Measurements from ENCODE around the gene S100A7. TPM values are rescaled to one million over a fixed set of nuclear protein-coding genes. Genes with fewer than 3 reads are reported as not detected.

The S100A7 gene
- not detected in 2 replicates for total RNA-seq (ENCODE audit: low replicate concordance)

DNA sequence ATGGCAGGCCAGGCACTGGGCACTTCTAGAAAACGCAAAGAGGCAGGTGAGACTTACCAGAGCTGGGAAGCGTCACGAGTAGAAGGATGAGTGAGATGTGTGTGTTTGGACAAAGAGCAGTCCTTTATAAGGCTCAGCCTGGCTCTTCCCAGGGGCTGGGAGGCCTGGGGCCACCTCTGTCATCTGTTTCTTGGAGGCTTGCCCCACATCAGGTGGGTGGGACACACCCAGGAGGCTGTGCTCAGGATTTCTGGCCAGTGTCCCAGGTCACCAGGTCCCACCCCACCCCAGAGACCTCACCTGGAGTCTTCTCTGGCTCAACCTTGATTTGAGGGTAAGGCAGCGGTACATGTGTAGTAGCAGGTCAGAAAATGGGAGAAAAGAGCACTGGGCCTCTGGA is at the start of gene S100A7:
TSS of gene S100A7 (minus strand) at position 101 of the 400 bp plus-strand sequence. CDS start 1,638 bp downstream, outside the sequence.
- H3K4me1 Mint-ChIP-seq, result no peaks in the 10 kb centered on the region
- H3K27ac ChIP-seq, result no peak within 1 kb of the TSS
- DNase-seq (ENCODE audit: low spot score), result no peak
- no peak within 1 kb of the TSS for H3K4me2 ChIP-seq
- no peaks in the 10 kb centered on the region for H3K79me2 ChIP-seq (ENCODE audit: low read depth)
- no peaks in the 10 kb centered on the region for H3F3A ChIP-seq (ENCODE audit: low read depth)
- no peaks in the 10 kb centered on the region for H3K9me3 Mint-ChIP-seq
- no peak within 1 kb of the TSS for H3K4me3 ChIP-seq
- peaks cover 12% of the 10 kb centered on the region for H3K27me3 Mint-ChIP-seq (ENCODE audit: insufficient read depth, low read depth)
- H3K4me1 ChIP-seq, result no peaks in the 10 kb centered on the region
- no peaks in the 10 kb centered on the region for H4K20me1 ChIP-seq (ENCODE audit: low read depth)
- H3K4me3 Mint-ChIP-seq, result no peak within 1 kb of the TSS
- H2AFZ ChIP-seq (replicated peaks), result no peak within 1 kb of the TSS
- TF ChIP-seq EZH2phosphoT487 (IDR thresholded peaks at IDR 0.05) (no peak), EZH2 (IDR thresholded peaks at IDR 0.05) (no peak)
- TF ChIP-seq, protein P1, sequence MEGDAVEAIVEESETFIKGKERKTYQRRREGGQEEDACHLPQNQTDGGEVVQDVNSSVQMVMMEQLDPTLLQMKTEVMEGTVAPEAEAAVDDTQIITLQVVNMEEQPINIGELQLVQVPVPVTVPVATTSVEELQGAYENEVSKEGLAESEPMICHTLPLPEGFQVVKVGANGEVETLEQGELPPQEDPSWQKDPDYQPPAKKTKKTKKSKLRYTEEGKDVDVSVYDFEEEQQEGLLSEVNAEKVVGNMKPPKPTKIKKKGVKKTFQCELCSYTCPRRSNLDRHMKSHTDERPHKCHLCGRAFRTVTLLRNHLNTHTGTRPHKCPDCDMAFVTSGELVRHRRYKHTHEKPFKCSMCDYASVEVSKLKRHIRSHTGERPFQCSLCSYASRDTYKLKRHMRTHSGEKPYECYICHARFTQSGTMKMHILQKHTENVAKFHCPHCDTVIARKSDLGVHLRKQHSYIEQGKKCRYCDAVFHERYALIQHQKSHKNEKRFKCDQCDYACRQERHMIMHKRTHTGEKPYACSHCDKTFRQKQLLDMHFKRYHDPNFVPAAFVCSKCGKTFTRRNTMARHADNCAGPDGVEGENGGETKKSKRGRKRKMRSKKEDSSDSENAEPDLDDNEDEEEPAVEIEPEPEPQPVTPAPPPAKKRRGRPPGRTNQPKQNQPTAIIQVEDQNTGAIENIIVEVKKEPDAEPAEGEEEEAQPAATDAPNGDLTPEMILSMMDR (IDR thresholded peaks at IDR 0.05), result no peak
- no peak within 1 kb of the TSS for H3K27ac Mint-ChIP-seq
- no peaks in the 10 kb centered on the region for H3K27me3 ChIP-seq
- no peak within 1 kb of the TSS for H3K9ac ChIP-seq
- H3K36me3 Mint-ChIP-seq, result no peaks in the 10 kb centered on the region
- H3K36me3 ChIP-seq, result no peaks in the 10 kb centered on the region
- no peaks in the 10 kb centered on the region for H3K9me3 ChIP-seq (ENCODE audit: low read depth)

DNA sequence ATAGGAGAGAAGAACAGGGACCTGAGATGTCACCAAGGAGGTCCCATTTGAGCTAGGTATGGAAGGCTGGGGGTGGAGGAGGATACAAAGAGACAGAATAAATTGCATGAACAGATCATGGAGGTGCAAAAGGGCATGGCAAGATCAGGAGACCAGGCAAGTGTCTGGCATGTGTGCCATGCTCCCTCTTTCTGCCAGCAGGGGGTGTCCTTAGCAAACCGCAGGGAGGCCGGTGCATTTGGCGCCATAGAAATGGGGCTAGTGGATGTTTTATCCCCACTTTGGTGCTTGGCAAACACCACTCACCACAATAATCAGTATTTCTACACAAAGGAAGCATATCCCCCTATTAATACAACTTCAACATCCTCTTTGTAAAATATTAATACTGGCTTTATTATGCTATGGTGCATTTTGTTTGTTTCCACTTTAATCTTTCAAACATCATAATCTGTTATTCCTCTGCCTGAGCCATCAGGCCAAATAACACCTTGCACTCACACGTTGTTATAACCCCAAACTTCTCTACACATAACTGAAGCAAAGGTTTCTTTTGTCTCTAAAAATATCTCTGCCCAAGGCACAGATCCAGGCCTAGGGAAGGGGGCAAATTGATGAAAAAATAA is 49.4 kb upstream of the S100A7 start:
- TF ChIP-seq, protein P1 (IDR thresholded peaks at IDR 0.05), result peak; percentile 62
- no peak for TF ChIP-seq EZH2 (IDR thresholded peaks at IDR 0.05)
- H3K27ac ChIP-seq, result no peak overlapping the region
- no peaks in the 10 kb centered on the region for H3K36me3 ChIP-seq
- DNase-seq (ENCODE audit: low spot score), result peak; percentile 60
- no peak overlapping the region for H3K4me2 ChIP-seq
- Mint-ChIP-seq H3K27ac (no peak overlapping the region), H3K9me3 (no peaks in the 10 kb centered on the region), H3K36me3 (no peaks in the 10 kb centered on the region), H3K4me1 (peaks cover 10% of the 10 kb centered on the region), H3K27me3 (ENCODE audit: insufficient read depth, low read depth) (peaks cover 3% of the 10 kb centered on the region), H3K4me3 (no peak overlapping the region)
- no peaks in the 10 kb centered on the region for H3K79me2 ChIP-seq (ENCODE audit: low read depth)
- H3F3A ChIP-seq (ENCODE audit: low read depth), result peaks cover 3% of the 10 kb centered on the region
- H3K9me3 ChIP-seq (ENCODE audit: low read depth), result no peaks in the 10 kb centered on the region
- peaks cover 6% of the 10 kb centered on the region for H3K27me3 ChIP-seq
- no peaks in the 10 kb centered on the region for H4K20me1 ChIP-seq (ENCODE audit: low read depth)
- no peaks in the 10 kb centered on the region for H3K4me1 ChIP-seq
- H3K4me3 ChIP-seq, result no peak overlapping the region
- H2AFZ ChIP-seq (replicated peaks), result no peak overlapping the region
- no peak overlapping the region for H3K9ac ChIP-seq

DNA sequence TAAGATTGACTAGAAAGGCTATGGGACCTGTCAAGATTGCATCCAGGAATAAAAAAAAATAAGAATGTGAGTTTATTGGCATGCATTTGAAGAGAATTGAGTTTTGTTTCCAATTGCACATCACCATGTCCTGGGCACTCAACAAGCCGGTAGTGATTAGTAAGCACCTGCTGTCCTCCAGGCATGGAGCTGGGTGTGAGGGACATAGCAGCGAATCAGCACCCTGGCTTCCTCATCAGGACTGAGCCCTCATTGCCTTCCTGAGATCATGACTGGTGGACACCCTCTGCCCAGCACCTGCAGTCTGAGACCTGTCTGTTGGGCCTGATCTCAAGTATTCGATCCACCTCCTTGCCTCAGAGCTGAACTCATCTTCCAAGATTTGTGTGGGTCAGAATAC is 48.6 kb upstream of the S100A7 start:
- no peaks in the 10 kb centered on the region for H3K36me3 Mint-ChIP-seq
- H3K27me3 ChIP-seq, result peaks cover 6% of the 10 kb centered on the region
- no peak overlapping the region for H3K9ac ChIP-seq
- H3K9me3 Mint-ChIP-seq, result no peaks in the 10 kb centered on the region
- no peaks in the 10 kb centered on the region for H3K4me1 ChIP-seq
- H3K36me3 ChIP-seq, result no peaks in the 10 kb centered on the region
- peaks cover 10% of the 10 kb centered on the region for H3K4me1 Mint-ChIP-seq
- no peak overlapping the region for H3K4me3 Mint-ChIP-seq
- H3K4me3 ChIP-seq, result no peak overlapping the region
- H3K4me2 ChIP-seq, result no peak overlapping the region
- no peak for DNase-seq (ENCODE audit: low spot score)
- H3K9me3 ChIP-seq (ENCODE audit: low read depth), result no peaks in the 10 kb centered on the region
- H3F3A ChIP-seq (ENCODE audit: low read depth), result peaks cover 3% of the 10 kb centered on the region
- H3K79me2 ChIP-seq (ENCODE audit: low read depth), result no peaks in the 10 kb centered on the region
- H3K27ac Mint-ChIP-seq, result no peak overlapping the region
- TF ChIP-seq EZH2 (IDR thresholded peaks at IDR 0.05), result no peak
- TF ChIP-seq, protein P1 (IDR thresholded peaks at IDR 0.05), result no peak
- no peak for TF ChIP-seq EZH2phosphoT487 (IDR thresholded peaks at IDR 0.05)
- peaks cover 3% of the 10 kb centered on the region for H3K27me3 Mint-ChIP-seq (ENCODE audit: insufficient read depth, low read depth)
- no peak overlapping the region for H3K27ac ChIP-seq
- no peak overlapping the region for H2AFZ ChIP-seq (replicated peaks)
- H4K20me1 ChIP-seq (ENCODE audit: low read depth), result no peaks in the 10 kb centered on the region

All from neural progenitor cell (in vitro differentiated cells).